ENCODE measurements around the gene UGT8.
"Not testable (repeated sequence)": the region's sequence is repeated elsewhere in the genome, so short reads cannot be mapped to it uniquely, and the experiment has no call there.

The UGT8 gene

DNA sequence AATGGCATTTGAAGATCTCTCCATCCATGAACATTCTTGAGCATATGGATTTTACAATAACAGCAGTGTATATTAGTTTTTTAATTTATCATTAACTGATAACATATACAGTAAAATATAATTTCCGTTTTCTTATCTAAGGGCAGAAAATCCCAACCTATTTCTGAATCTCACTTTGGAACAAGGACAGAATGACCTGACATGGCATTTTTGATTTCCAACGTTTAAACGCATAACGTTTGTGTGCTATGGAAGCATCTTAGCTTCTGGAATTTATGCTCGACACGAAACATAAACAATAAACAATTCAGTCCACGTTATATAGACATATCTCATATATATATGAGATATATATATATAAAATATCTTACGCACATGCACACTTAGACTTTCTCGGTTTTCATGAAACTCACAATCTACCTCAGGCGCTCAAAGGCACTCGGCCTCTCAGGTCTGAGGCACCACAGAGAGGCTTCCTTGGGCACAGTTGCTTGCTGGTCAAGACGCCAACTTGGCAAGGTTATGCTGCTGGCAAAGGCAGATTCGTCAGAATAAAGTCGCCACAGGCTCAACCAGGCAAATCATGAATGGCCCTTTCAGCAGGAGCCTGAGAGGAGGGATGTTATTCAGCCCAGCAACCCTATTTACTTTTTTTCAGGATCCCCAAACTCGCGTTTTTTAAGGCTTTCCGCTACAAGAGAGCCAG, 1.0 kb upstream of the UGT8 start:
- no peak for DNase-seq

DNA sequence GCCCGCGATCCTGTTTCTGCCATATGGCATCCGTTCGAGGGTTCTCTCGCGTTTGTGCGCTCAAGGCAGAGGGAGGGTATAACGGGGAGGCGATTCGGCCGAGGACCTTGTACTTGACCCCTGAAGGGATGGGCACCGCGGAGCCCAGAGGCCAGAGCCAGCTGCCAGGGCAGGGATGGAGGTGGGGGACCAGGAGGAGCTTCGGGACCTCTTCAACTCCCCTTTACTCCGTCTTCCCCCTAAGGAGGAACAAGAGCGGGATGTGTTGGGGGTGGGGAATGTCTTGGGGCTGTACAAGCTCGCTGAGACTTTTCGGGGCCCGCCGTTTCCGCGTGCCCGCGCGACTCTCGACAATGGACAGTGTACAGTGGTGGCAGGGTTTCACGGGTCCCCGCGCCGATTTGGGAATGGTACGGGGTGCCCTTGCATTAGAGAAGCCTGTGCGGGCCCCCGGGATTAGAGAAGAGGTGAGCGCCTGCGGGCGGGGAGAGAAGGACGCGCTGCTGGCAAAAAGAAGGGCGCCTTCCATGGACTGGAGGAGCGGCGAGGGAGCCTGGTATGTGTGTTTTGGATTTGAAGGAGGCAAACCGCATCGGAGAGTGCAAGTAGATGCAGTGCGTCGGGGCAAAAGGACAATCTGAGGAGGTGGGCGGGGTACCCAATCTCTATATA, 760 bp downstream of the UGT8 start:
- DNase-seq = no peak
- TF ChIP-seq POLR2A (IDR thresholded peaks at IDR 0.05; ENCODE audit: low read length) = no peak

More for the DNA sequence above, 1.0 kb upstream of the UGT8 start:
- TF ChIP-seq POLR2A (IDR thresholded peaks at IDR 0.05; ENCODE audit: low read length) (no peak), GATA1 (IDR thresholded peaks at IDR 0.05; ENCODE audit: low read depth, low read length) (no peak)

DNA sequence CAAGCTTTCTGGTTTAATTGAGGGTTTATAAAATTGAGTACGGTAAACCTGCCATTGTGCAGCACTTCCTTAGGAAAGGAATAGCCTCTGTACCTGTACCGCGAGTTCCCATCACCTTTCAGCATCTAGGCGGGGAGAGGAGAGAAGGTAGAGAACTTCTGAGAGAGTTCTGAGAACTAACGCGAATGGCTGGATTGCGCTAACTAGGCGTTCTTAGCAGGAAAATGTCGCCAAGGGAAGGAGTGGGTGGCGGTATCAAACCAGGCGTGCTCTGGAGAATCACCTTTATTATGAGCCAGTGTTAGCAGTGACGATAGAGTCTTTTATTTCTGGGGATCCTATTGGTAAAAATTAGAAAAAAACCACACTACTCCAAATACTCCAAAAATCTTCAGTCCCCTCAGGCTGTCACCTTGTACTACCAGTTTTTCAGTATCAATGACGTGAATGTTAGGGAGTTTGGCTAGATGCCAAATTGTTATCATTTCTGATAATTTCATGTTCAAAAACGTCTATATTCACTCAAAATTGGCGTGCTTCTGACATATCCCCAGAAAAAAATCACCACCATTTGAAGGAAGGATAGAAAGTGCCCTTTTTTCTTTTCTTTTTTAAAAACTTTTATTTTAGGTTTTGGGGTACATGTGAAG, 1.4 kb downstream of the UGT8 start:
- DNase-seq = no peak
- no peak for TF ChIP-seq GATA1 (IDR thresholded peaks at IDR 0.05; ENCODE audit: low read depth, low read length)
- TF ChIP-seq POLR2A (IDR thresholded peaks at IDR 0.05; ENCODE audit: low read length) = no peak

DNA sequence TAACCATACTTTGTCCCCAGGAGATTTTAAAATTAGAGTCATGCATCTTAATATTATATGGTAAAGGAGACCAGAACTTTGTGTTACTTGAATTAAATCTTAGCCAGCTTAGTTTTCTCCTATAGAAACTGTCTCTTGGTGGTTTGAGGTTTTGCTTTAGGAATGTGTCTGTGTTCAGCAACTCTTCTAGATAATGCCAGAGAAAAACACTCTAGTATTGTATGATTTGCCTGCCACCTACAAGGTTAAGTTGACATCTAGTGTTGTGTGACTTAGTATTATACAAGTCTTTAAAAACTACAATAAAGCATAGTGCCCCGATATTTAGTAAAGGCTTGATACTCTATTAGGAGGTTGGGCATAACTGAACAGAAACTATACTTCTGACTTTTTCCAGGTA, 2.1 kb downstream of the UGT8 start:
- DNase-seq = no peak
- TF ChIP-seq GATA1 (IDR thresholded peaks at IDR 0.05; ENCODE audit: low read depth, low read length) = no peak
- TF ChIP-seq POLR2A (IDR thresholded peaks at IDR 0.05; ENCODE audit: low read length) = no peak

DNA sequence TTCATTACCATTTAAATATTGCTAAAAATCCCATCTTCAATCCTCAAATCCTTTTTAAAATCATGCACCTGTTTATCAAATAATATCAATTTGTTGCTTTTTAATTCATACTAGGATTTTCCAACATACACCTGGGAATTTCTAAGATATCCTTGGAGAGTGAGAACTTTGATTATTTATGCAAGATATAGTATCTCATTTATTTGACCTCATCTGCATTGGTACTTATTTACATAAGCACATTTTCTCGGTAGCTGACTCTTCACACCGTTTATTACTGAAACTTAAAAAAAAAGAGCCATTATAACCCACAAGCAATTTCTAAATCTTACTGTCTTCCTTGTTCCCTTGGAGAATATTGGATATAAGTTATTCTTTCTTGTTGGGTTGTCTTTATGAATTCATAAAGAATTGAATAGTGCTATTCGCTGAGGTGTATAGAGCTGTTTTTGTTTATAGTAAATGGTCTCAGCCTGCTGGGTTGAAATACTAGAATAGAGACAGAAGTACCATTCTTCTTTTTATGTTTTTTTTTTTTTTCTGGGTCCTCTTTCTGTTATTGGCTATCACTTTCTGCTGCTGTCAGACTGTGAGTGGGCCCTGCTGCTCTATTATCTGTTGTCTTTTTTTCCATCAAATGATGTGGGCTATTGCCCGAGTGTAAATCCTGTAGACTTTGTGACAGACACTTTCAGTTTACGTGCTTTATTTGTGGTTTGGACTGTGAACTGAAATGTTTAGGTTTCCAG, 2.9 kb downstream of the UGT8 start:
- TF ChIP-seq GATA1 (IDR thresholded peaks at IDR 0.05; ENCODE audit: low read depth, low read length) = no peak
- no peak for TF ChIP-seq POLR2A (IDR thresholded peaks at IDR 0.05; ENCODE audit: low read length)
- no peak for DNase-seq

DNA sequence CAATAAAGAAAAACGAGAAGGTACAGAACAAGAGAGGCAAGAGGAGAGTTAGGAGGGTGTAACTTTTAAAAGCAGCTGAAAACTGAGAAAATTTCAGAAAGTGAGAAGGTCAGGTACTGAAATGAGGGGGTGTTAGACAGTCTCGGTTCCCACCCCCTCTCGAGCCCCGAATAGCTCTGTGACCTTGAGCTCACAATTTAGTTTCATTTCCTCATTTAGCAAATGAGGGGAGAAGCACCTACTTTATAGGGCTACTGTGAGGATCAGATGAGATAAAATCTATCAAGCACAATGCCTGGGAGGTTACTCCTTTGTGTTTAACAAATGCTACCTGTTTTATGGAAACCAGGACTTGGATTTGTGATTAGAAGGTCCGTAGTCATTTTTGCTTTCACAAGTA, 4.9 kb downstream of the UGT8 start:
- no peak for DNase-seq
- TF ChIP-seq POLR2A (IDR thresholded peaks at IDR 0.05; ENCODE audit: low read length) (no peak), GATA1 (IDR thresholded peaks at IDR 0.05; ENCODE audit: low read depth, low read length) (no peak)

DNA sequence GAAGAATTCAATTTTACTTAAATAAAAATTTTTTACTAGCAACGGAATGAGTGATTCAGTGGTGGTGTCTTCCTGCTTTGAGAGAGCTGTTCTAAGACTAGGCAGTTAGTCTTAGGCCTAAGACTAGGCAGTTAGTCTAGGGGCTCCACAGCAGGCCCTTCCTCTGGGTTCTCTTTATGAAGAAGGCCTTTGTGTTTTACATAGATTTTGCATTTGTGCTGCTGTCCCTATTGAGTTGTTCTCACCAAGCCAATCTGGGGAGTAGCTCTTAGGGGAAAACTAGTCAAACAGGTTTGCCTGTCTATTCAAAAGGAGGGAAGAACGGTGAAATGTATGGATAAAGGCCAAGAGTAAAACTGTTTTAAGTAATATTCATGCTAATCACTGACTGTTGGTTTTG, 7.6 kb downstream of the UGT8 start:
- DNase-seq = no peak
- no peak for TF ChIP-seq GATA1 (IDR thresholded peaks at IDR 0.05; ENCODE audit: low read depth, low read length)
- TF ChIP-seq POLR2A (IDR thresholded peaks at IDR 0.05; ENCODE audit: low read length) = no peak

DNA sequence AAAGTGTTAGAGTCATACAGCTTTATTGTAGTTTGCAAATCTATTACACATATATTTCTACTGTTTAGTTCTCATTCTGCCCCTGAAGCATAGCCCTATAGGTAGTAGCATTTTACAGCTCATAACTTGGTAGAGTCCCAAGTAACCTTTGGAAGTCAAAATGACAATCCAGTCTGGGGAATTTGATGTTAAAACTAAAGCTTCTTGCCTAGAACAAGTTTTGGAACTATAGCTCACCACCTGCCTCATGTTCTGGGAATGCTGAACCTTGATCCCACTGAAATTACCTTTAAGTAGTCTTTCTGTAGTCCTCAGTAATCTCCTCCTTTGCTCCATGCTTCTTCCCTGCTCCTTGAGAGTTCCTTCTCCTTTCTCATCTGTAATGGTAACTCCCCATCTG, 8.4 kb downstream of the UGT8 start:
- DNase-seq = no peak
- TF ChIP-seq POLR2A (IDR thresholded peaks at IDR 0.05; ENCODE audit: low read length) = no peak
- no peak for TF ChIP-seq GATA1 (IDR thresholded peaks at IDR 0.05; ENCODE audit: low read depth, low read length)

DNA sequence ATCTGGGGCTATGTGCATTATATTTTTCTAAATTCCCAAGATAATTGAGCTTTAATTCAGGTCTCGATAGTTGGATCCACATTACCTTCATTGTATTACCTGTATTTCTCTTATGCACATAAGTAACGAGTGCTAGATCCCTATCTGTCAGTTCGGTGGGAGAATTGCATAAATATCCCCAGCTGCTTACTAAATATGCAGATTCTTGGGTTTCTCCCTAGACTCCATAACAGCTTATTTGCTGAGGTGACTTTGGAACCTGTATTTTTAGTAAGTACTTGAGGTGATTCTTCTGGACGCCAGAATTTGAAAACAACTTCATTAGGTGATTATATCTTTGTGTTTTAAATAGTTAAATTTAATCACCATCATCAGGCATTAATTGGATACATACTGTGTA, 15.0 kb downstream of the UGT8 start:
- TF ChIP-seq POLR2A (IDR thresholded peaks at IDR 0.05; ENCODE audit: low read length) (no peak), GATA1 (IDR thresholded peaks at IDR 0.05; ENCODE audit: low read depth, low read length) (no peak)
- DNase-seq = no peak

DNA sequence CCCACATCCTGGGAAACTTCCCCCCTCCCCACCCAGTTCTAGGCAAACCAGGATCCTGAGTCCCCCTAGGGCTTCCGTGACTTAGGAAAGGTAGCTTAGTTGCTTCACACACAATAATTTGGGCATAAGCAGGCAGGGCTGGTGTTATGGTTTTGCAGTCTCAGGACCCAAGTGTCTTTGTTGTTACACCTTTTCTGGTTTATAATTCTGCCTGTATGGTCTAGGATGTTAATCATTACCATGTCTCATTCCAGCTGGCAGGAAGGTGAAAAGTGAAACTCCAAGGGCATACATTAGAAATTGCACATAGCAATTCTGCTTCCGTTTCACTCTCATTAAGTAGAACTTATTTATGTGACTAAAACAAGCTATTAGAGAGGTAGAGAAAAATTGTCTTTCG, 16.8 kb downstream of the UGT8 start:
- no peak for DNase-seq
- TF ChIP-seq POLR2A (IDR thresholded peaks at IDR 0.05; ENCODE audit: low read length) (no peak), GATA1 (IDR thresholded peaks at IDR 0.05; ENCODE audit: low read depth, low read length) (no peak)

DNA sequence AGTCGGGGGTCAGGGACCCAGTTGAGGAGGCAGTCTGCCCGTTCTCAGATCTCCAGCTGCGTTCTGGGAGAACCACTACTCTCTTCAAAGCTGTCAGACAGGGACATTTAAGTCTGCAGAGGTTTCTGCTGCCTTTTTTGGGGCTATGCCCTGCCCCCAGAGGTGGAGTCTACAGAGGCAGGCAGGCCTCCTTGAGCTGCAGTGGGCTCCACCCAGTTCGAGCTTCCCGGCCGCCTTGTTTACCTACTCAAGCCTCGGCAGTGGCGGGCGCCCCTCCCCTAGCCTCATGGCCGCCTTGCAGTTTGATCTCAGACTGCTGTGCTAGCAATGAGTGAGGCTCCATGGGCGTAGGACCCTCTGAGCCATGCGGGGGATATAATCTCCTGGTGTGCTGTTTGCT, 17.4 kb downstream of the UGT8 start:
- not testable (repeated sequence) for DNase-seq

DNA sequence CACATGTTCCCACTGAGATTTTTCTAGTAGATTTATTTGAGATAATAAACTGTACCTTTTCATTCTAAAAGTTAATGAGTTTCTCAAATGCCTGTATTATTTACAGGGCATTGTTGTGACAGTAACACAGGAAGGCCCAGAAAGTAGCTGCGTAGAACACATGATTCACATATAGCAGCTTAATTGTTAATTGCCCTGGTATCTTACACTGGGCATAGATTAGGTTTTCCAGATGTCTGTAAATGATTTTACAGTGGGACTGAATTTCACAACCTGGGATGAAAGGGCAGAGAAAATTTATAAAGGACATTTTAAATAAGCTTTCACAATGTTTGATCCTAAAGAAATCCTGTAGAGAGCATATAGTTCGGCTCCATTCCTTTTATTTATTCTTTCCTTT, 27.6 kb downstream of the UGT8 start:
- TF ChIP-seq GATA1 (IDR thresholded peaks at IDR 0.05; ENCODE audit: low read depth, low read length) (no peak), POLR2A (IDR thresholded peaks at IDR 0.05; ENCODE audit: low read length) (no peak)
- no peak for DNase-seq

DNA sequence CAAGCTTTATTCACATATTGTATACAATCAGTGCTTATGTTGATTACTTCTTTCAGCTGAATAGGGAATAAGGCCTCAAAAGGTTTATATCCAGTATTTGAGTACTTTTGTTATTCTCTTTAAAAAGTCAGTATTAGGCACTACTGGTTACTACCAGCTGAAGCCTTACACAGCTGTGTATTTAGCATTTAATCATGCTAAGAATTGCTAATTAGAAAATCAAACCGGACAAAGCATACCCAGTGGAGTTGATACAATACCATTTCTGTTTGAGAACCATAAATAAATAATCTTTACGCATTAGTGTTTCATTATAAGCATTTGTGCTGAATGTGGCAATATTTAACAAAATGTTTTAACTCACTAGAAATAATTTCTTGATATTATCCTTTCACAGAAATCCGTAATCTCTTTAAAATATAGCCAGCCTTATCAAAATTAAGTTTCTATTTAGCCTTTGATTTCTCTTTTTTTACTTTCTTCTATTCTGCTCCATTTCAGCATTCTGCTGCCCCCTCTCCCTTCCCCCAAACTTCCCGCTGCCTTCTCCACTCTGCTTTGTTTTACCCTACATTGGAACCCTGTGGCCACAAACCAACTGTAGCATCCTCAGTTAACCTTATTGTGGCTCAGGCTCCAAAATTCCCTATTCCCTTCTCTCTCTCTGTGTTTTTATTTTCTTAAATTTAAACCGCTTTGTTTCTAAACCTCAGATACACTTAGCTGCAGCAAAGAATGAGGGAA, 37.8 kb downstream of the UGT8 start:
- no peak for DNase-seq
- TF ChIP-seq POLR2A (IDR thresholded peaks at IDR 0.05; ENCODE audit: low read length) (no peak), GATA1 (IDR thresholded peaks at IDR 0.05; ENCODE audit: low read depth, low read length) (no peak)

All from erythroblast (primary cell).